Measurements from ENCODE around the gene TFCP2L1. TPM values are rescaled to one million over a fixed set of nuclear protein-coding genes. Genes with fewer than 3 reads are reported as not detected.
A peak's percentile ranks its signal among the peaks of the same experiment; 100 is the strongest.

TFCP2L1 gene
- total and polyA plus RNA-seq, 2 donors (not counting 3 experiments of a cell fraction or from before 2014, with no cell fraction given): not detected

DNA sequence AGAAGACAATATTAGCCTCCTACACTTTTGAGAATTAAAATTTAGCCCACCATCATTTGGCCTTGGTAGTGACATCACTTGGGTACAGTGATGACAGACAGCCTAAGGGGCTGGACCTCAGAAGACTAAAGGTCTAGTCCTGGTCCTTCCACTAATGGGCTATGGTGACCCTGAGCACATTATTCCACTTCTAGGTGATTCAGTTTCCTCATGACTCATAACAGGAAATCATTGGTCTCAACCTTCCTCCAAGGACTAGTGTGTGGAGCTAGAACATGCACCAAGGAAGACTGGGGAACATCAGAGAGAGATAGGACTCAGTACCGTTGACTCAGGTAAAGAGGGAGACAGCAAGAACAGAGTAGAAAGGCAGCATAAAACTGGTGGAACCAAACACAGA is 64.0 kb downstream of the TFCP2L1 start:
- no peak overlapping the region for H3K9ac ChIP-seq (replicated peaks; ENCODE audit: extremely low read depth, insufficient read depth, low read length)
- no peaks in the 10 kb centered on the region for H3K27me3 ChIP-seq (ENCODE audit: control insufficient read depth in 2 of 2, insufficient read depth in 2 of 2, low read length in 2 of 2)
- H3K79me2 ChIP-seq (ENCODE audit: control insufficient read depth, insufficient read depth, low read length): no peaks in the 10 kb centered on the region
- POLR2A ChIA-PET: no interaction called here
- BruUV-seq (replicated peaks): no TSS peak
- dilution Hi-C loops (cut with MboI; ENCODE audit: extremely low pct_ligation_motif_present, low sequenced_read_pairs) (no loop called here), intact Hi-C loops (cut with micrococcal nuclease) (no loop called here)
- FAIRE-seq (no peak), DNase-seq (ENCODE audit: low read depth, low spot score) (no peak)
- no peak overlapping the region for H3K4me2 ChIP-seq (ENCODE audit: insufficient read depth, low read length)
- H3K36me3 ChIP-seq (ENCODE audit: control insufficient read depth in 2 of 2, extremely low read depth in 1 of 2, insufficient read depth in 2 of 2, low read length in 2 of 2): no peaks in the 10 kb centered on the region
- TF ChIP-seq GATA2 (IDR thresholded peaks at IDR 0.05; ENCODE audit: insufficient read depth, insufficient read length, low read depth, low read length) (no peak), FOS (IDR thresholded peaks at IDR 0.05; ENCODE audit: borderline replicate concordance, insufficient read depth, low read length) (peak; percentile 32), MYC (IDR thresholded peaks at IDR 0.05; ENCODE audit: low read depth, low read length) (no peak), POLR2AphosphoS5 (IDR thresholded peaks at IDR 0.05; ENCODE audit: insufficient read depth, low read depth, low read length) (no peak), EZH2 (IDR thresholded peaks at IDR 0.05; ENCODE audit: borderline replicate concordance, low read depth, low read length, severe bottlenecking) (no peak), POLR2A (IDR thresholded peaks at IDR 0.05; ENCODE audit: low read depth, low read length) (no peak), JUN (IDR thresholded peaks at IDR 0.05; ENCODE audit: borderline replicate concordance, insufficient read depth, insufficient read length, low read depth) (peak; percentile 37)
- TF ChIP-seq, protein P1, sequence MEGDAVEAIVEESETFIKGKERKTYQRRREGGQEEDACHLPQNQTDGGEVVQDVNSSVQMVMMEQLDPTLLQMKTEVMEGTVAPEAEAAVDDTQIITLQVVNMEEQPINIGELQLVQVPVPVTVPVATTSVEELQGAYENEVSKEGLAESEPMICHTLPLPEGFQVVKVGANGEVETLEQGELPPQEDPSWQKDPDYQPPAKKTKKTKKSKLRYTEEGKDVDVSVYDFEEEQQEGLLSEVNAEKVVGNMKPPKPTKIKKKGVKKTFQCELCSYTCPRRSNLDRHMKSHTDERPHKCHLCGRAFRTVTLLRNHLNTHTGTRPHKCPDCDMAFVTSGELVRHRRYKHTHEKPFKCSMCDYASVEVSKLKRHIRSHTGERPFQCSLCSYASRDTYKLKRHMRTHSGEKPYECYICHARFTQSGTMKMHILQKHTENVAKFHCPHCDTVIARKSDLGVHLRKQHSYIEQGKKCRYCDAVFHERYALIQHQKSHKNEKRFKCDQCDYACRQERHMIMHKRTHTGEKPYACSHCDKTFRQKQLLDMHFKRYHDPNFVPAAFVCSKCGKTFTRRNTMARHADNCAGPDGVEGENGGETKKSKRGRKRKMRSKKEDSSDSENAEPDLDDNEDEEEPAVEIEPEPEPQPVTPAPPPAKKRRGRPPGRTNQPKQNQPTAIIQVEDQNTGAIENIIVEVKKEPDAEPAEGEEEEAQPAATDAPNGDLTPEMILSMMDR (IDR thresholded peaks at IDR 0.05; ENCODE audit: extremely low read depth in 1 of 2, insufficient read depth in 1 of 2, low read depth in 1 of 2, low read length in 2 of 2): no peak
- no peak overlapping the region for H2AFZ ChIP-seq (ENCODE audit: low read depth, low read length)
- CTCF ChIA-PET: no interaction called here
- H3K9me3 ChIP-seq (replicated peaks; ENCODE audit: control insufficient read depth, insufficient read depth, low read length): no peaks in the 10 kb centered on the region
- H4K20me1 ChIP-seq (replicated peaks; ENCODE audit: control insufficient read depth, extremely low read depth, insufficient read depth, low read length): no peaks in the 10 kb centered on the region
- H3K4me3 ChIP-seq (replicated peaks in 1 of 3; ENCODE audit: insufficient read depth in 1 of 3, low read depth in 1 of 3, low read length in 3 of 3): no peak overlapping the region
- no peak overlapping the region for H3K27ac ChIP-seq (ENCODE audit: insufficient read depth, low read depth, low read length)
- H3K4me1 ChIP-seq (ENCODE audit: control insufficient read depth, extremely low read depth, insufficient read depth, low read length): no peaks in the 10 kb centered on the region
- no peaks in the 10 kb centered on the region for H3K9me1 ChIP-seq (replicated peaks; ENCODE audit: control insufficient read depth, extremely low read depth, insufficient read depth, low read length)

Data from endothelial cell of umbilical vein (primary cell).